B cell (primary cell): ENCODE measurements around the gene ACKR2.
"Not testable (repeated sequence)": the region's sequence is repeated elsewhere in the genome, so short reads cannot be mapped to it uniquely, and the experiment has no call there.

ENCODE experiments used
- EZH2 ChIP-seq: IDR thresholded peaks from 2 replicates; pipeline ENCODE4 v1.6.1; 2012; ENCODE audit warnings: borderline replicate concordance, low read depth, mild to moderate bottlenecking, moderate library complexity, low read length; ENCODE audit not compliant: insufficient read depth, poor library complexity, severe bottlenecking
- TF ChIP-seq, protein P1 (sequence below): fragments of 200-600 bp; IDR thresholded peaks from one replicate; pipeline ENCODE4 v1.8.0; 2022; ENCODE audit warnings: antibody characterized with exemption, mild to moderate bottlenecking

DNA sequence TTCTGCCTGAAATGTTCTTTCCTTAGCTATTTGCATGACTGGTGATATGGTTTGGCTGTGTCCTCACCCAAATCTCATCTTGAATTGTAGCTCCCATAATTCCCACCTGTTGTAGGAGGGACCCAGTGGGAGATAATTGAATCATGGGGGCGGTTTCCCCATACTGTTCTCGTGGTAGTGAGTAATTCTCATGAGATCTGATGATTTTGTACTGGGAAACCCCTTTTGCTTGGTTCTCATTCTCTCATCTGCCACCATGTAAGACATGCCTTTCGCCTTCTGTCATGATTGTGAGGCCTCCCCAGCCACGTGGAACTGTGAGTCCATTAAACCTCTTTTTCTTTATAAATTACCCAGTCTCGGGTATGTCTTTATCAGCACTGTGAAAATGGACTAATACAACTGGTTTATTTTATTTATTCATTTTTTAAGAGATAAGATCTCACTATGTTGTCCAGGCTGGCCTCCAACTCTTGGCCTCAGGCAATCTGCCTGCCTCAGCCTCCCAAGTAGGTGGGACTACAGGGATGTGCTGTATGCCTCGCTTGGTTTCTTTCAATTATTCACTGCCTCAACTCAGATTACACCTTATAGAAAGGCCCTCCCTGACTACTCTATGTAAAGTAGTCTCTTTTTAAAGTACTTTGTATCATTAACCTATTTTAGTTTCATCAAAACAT is 74.1 kb downstream of the ACKR2 start:
- not testable (repeated sequence) for TF ChIP-seq EZH2
- TF ChIP-seq, protein P1, sequence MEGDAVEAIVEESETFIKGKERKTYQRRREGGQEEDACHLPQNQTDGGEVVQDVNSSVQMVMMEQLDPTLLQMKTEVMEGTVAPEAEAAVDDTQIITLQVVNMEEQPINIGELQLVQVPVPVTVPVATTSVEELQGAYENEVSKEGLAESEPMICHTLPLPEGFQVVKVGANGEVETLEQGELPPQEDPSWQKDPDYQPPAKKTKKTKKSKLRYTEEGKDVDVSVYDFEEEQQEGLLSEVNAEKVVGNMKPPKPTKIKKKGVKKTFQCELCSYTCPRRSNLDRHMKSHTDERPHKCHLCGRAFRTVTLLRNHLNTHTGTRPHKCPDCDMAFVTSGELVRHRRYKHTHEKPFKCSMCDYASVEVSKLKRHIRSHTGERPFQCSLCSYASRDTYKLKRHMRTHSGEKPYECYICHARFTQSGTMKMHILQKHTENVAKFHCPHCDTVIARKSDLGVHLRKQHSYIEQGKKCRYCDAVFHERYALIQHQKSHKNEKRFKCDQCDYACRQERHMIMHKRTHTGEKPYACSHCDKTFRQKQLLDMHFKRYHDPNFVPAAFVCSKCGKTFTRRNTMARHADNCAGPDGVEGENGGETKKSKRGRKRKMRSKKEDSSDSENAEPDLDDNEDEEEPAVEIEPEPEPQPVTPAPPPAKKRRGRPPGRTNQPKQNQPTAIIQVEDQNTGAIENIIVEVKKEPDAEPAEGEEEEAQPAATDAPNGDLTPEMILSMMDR: not testable (repeated sequence)
